ENCODE results near the gene FAM8A1.

The FAM8A1 gene

DNA sequence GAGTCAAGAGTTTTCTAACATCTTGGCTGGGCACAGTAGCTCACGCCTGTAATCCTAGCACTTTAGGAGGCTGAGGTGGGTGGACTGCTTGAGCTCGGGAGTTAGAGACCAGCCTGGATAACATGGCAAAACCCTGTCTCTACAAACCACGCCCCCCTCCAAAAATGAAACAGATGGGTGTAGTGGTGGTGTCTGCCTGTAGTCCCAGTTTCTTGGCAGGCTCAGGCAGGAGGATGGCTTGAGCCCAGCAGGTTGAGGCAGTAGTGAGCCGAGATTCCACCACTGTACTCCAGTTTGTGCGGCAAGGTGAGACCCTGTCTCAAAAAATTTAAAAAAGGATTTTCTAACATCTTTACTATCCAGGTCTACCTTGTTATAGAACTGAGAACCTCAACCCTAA lies 22.0 kb downstream of the FAM8A1 start:
- Mint-ChIP-seq H3K27me3 (ENCODE audit: low read depth) (no peaks in the 10 kb centered on the region), H3K4me1 (ENCODE audit: low read depth) (peaks cover 13% of the 10 kb centered on the region), H3K4me3 (no peak overlapping the region), H3K9me3 (no peaks in the 10 kb centered on the region), H3K27ac (no peak overlapping the region), H3K36me3 (ENCODE audit: low read depth) (peaks cover 59% of the 10 kb centered on the region)
- no peak for DNase-seq (ENCODE audit: low spot score)

- DNase-seq (ENCODE audit: low spot score) = no peak
- no peak overlapping the region for H3K27ac Mint-ChIP-seq
These were observed 24.3 kb downstream of the FAM8A1 start for GRCh38 chr6:17624396-17624795.

GRCh38 chr6:17628873-17629272 lies 28.8 kb downstream of the FAM8A1 start:
- Mint-ChIP-seq H3K36me3 (ENCODE audit: low read depth) (peaks cover 64% of the 10 kb centered on the region), H3K4me3 (no peak overlapping the region), H3K27me3 (ENCODE audit: low read depth) (no peaks in the 10 kb centered on the region), H3K27ac (peak overlapping the region; percentile 47), H3K9me3 (no peaks in the 10 kb centered on the region), H3K4me1 (ENCODE audit: low read depth) (peaks cover 25% of the 10 kb centered on the region)
- DNase-seq (ENCODE audit: low spot score) = no peak

More at GRCh38 chr6:17624396-17624795, 24.3 kb downstream of the FAM8A1 start:
- Mint-ChIP-seq H3K4me3 (no peak overlapping the region), H3K4me1 (ENCODE audit: low read depth) (peaks cover 20% of the 10 kb centered on the region), H3K27me3 (ENCODE audit: low read depth) (no peaks in the 10 kb centered on the region), H3K9me3 (no peaks in the 10 kb centered on the region), H3K36me3 (ENCODE audit: low read depth) (peaks cover 62% of the 10 kb centered on the region)

GRCh38 chr6:17629824-17630510 lies 29.9 kb downstream of the FAM8A1 start:
- H3K27ac Mint-ChIP-seq = peak overlapping the region; percentile 16
- H3K4me1 Mint-ChIP-seq (ENCODE audit: low read depth) = peaks cover 33% of the 10 kb centered on the region
- peaks cover 64% of the 10 kb centered on the region for H3K36me3 Mint-ChIP-seq (ENCODE audit: low read depth)
- no peak for DNase-seq (ENCODE audit: low spot score)
- H3K4me3 Mint-ChIP-seq = no peak overlapping the region
- no peaks in the 10 kb centered on the region for H3K9me3 Mint-ChIP-seq
- H3K27me3 Mint-ChIP-seq (ENCODE audit: low read depth) = no peaks in the 10 kb centered on the region

GRCh38 chr6:17630511-17631073 lies 30.5 kb downstream of the FAM8A1 start:
- Mint-ChIP-seq H3K27me3 (ENCODE audit: low read depth) (no peaks in the 10 kb centered on the region), H3K4me3 (no peak overlapping the region), H3K36me3 (ENCODE audit: low read depth) (peaks cover 66% of the 10 kb centered on the region), H3K9me3 (no peaks in the 10 kb centered on the region), H3K27ac (peak overlapping the region; percentile 58), H3K4me1 (ENCODE audit: low read depth) (peaks cover 33% of the 10 kb centered on the region)
- DNase-seq (ENCODE audit: low spot score) = no peak

GRCh38 chr6:17632934-17633333 lies 32.8 kb downstream of the FAM8A1 start:
- no peaks in the 10 kb centered on the region for H3K9me3 Mint-ChIP-seq
- H3K4me3 Mint-ChIP-seq = peak overlapping the region; percentile 6
- no peak for DNase-seq (ENCODE audit: low spot score)
- peaks cover 42% of the 10 kb centered on the region for H3K4me1 Mint-ChIP-seq (ENCODE audit: low read depth)
- H3K36me3 Mint-ChIP-seq (ENCODE audit: low read depth) = peaks cover 74% of the 10 kb centered on the region
- H3K27ac Mint-ChIP-seq = peak overlapping the region; percentile 60
- no peaks in the 10 kb centered on the region for H3K27me3 Mint-ChIP-seq (ENCODE audit: low read depth)

DNA sequence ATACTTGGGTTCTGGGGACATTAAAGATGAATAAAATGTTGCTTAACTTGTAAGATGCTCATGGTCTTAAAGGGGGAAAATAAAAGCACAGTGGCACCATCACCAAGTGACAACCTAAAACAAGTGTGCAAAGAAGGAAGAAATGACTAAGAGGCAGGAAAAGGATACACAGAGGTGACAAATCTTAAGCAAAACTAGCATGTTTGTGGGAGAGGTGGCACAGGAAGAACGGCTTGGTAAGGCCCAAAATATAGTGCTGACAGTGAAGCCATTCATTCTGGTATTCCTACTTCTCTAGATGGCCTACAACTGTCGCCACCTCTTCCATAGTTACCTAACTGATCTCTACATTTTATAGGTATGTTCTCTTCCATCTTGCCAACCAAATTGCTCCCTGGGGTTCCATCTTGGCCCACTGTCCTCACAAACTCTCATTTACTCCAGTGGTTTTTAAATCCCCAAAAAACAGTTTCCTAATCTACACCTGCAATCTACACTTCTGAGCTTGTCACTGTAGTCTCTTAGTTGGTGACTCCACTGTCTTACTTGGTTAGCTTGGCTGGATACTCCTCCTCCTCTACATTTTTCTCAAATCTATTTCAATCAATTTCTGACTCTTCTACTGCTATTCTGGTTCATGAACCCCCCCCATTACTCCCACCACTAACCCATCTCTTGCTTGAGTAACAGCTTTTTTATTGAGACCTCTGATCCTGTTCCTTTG lies 33.5 kb downstream of the FAM8A1 start:
- H3K36me3 Mint-ChIP-seq (ENCODE audit: low read depth) = peaks cover 77% of the 10 kb centered on the region
- H3K27ac Mint-ChIP-seq = peak overlapping the region; percentile 60
- H3K27me3 Mint-ChIP-seq (ENCODE audit: low read depth) = no peaks in the 10 kb centered on the region
- peaks cover 42% of the 10 kb centered on the region for H3K4me1 Mint-ChIP-seq (ENCODE audit: low read depth)
- H3K4me3 Mint-ChIP-seq = peak overlapping the region; percentile 45
- peak; percentile 16 for DNase-seq (ENCODE audit: low spot score)
- H3K9me3 Mint-ChIP-seq = no peaks in the 10 kb centered on the region

DNA sequence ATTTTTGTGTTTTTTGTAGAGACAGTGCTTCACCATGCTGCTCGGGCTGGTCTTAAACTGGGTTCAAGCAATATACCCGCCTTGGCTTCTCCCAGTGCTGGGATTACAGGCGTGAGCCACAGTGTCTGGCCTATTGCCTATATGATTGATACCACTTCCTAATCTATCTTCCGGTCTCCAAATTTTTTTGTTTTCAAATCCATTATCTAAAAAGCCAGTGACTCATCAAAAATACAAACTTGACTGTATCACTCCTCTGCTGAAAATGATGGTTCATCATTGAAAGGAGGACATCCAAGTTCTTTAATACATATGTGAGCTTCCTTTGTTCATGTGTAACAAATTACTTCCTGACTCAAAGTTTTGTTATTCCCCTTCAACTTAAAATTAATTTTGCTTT lies 35.5 kb downstream of the FAM8A1 start:
- H3K4me1 Mint-ChIP-seq (ENCODE audit: low read depth) = peaks cover 32% of the 10 kb centered on the region
- H3K4me3 Mint-ChIP-seq = no peak overlapping the region
- H3K9me3 Mint-ChIP-seq = no peaks in the 10 kb centered on the region
- H3K36me3 Mint-ChIP-seq (ENCODE audit: low read depth) = peaks cover 77% of the 10 kb centered on the region
- H3K27me3 Mint-ChIP-seq (ENCODE audit: low read depth) = no peaks in the 10 kb centered on the region
- no peak for DNase-seq (ENCODE audit: low spot score)
- H3K27ac Mint-ChIP-seq = peak overlapping the region; percentile 58

DNA sequence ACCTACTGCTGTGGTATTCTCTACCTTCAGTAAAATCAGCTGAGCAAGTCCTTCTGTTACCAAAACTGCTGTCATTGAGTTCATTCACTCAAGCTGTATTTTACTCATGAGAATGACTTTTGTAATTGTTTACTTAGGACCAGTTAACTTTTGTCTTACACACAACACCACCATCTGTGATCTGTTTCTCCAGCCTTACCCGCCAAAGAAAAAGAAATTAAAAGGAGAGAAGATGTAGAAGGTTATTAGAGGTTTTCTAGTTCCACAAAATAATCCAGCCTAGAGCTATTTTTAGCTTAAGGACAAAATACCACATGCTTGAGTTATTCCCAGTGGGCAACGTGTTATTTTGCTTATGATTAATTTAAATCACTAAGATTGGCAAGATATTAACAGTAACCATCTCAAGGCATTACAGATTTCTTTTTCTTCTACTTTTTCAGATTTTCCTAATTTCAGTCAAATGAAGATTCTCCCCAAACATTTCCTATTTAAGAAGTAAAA lies 38.2 kb downstream of the FAM8A1 start:
- H3K4me1 Mint-ChIP-seq (ENCODE audit: low read depth) = peaks cover 26% of the 10 kb centered on the region
- no peak for DNase-seq (ENCODE audit: low spot score)
- H3K36me3 Mint-ChIP-seq (ENCODE audit: low read depth) = peaks cover 80% of the 10 kb centered on the region
- H3K4me3 Mint-ChIP-seq = no peak overlapping the region
- no peaks in the 10 kb centered on the region for H3K27me3 Mint-ChIP-seq (ENCODE audit: low read depth)
- H3K27ac Mint-ChIP-seq = no peak overlapping the region
- no peaks in the 10 kb centered on the region for H3K9me3 Mint-ChIP-seq

DNA sequence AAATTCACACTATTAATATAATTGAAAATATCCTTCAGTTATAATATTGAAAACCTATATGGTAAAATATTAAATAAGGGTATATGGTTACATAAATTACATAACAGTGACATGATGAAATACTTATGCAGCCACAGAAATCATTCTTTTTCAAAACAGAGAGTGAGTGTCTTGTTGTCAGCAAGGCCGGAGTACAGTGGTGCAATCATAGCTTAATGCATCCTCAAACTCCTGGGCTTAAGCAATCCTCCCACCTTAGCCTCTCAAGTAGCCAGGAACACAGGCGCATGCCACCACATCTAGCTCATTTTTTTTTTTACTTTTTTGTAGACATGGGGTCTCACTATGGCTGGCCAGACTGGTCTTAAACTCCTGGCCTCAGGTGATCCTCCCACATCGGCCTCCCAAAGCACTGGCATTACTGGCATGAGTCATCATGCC lies 40.4 kb downstream of the FAM8A1 start:
- Mint-ChIP-seq H3K27ac (no peak overlapping the region), H3K4me3 (no peak overlapping the region), H3K4me1 (ENCODE audit: low read depth) (peaks cover 14% of the 10 kb centered on the region), H3K27me3 (ENCODE audit: low read depth) (no peaks in the 10 kb centered on the region), H3K9me3 (no peaks in the 10 kb centered on the region), H3K36me3 (ENCODE audit: low read depth) (peaks cover 82% of the 10 kb centered on the region)
- no peak for DNase-seq (ENCODE audit: low spot score)

GRCh38 chr6:17648745-17649144 lies 48.6 kb downstream of the FAM8A1 start:
- DNase-seq (ENCODE audit: low spot score) = no peak
- peaks cover 57% of the 10 kb centered on the region for H3K36me3 Mint-ChIP-seq (ENCODE audit: low read depth)
- no peaks in the 10 kb centered on the region for H3K9me3 Mint-ChIP-seq
- H3K4me3 Mint-ChIP-seq = no peak overlapping the region
- H3K27ac Mint-ChIP-seq = no peak overlapping the region
- H3K27me3 Mint-ChIP-seq (ENCODE audit: low read depth) = no peaks in the 10 kb centered on the region
- H3K4me1 Mint-ChIP-seq (ENCODE audit: low read depth) = peaks cover 19% of the 10 kb centered on the region

- no peaks in the 10 kb centered on the region for H3K9me3 Mint-ChIP-seq
- H3K4me1 Mint-ChIP-seq (ENCODE audit: low read depth) = peaks cover 20% of the 10 kb centered on the region
- H3K4me3 Mint-ChIP-seq = no peak overlapping the region
- no peaks in the 10 kb centered on the region for H3K27me3 Mint-ChIP-seq (ENCODE audit: low read depth)
- peaks cover 60% of the 10 kb centered on the region for H3K36me3 Mint-ChIP-seq (ENCODE audit: low read depth)
- no peak for DNase-seq (ENCODE audit: low spot score)
- H3K27ac Mint-ChIP-seq = peak overlapping the region; percentile 27
These were observed 50.7 kb downstream of the FAM8A1 start for GRCh38 chr6:17650656-17651309.

DNA sequence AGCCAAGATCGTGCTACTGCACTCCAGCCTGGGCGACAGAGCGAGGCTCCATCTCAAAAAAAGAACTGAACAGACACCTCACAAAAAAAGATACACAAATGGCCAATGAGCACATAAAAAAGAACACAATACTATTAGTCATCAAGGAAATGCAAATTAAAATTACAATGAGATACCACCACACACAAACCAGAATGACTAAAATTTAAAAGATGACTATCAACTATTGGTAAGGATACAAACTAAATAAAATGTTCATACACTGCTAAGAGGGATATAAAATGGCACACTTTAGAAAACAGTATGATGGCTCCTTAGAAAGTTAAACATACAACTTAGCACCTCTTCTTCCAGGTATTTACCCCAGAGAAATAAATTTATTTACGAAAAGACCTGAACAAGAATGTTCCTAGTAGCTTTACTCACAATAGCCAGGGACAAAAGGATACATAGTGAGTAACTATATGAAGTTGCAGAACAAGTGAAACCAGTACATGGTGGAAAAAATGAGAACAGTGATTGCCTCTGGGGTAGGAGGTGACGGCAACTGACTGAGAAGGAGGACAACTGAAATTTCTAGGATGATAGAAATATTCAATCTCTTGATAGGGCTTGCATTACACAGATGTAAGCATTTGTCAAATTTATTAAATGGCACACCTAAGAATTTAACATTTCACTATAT lies 53.2 kb downstream of the FAM8A1 start:
- peak; percentile 10 for DNase-seq (ENCODE audit: low spot score)
- Mint-ChIP-seq H3K36me3 (ENCODE audit: low read depth) (peaks cover 64% of the 10 kb centered on the region), H3K27me3 (ENCODE audit: low read depth) (no peaks in the 10 kb centered on the region), H3K9me3 (no peaks in the 10 kb centered on the region), H3K4me3 (no peak overlapping the region), H3K4me1 (ENCODE audit: low read depth) (peaks cover 24% of the 10 kb centered on the region), H3K27ac (peak overlapping the region; percentile 55)

Data from T-helper 2 cell treated with Interferon-gamma antibody and Interleukin-4, amounts not matched to agents 5 μg/mL and 100 μg/mL, for 36 hours (primary cell).